A549 treated with AZD9567 at 1 μM for 4 hours (cell line): ENCODE data around the gene OR10X1. TPM values are rescaled to one million over a fixed set of nuclear protein-coding genes. Genes with fewer than 3 reads are reported as not detected.

Experiments
- total RNA-seq: library from RNA; stranded (reverse); fragments of 200-300 nt; extraction: Qiagen RNA extraction; gene quantifications from 5 replicates; pipeline ENCODE4 v1.2.3, GENCODE V29; 2022; ENCODE audit not compliant: insufficient read depth

OR10X1 gene, protein sequence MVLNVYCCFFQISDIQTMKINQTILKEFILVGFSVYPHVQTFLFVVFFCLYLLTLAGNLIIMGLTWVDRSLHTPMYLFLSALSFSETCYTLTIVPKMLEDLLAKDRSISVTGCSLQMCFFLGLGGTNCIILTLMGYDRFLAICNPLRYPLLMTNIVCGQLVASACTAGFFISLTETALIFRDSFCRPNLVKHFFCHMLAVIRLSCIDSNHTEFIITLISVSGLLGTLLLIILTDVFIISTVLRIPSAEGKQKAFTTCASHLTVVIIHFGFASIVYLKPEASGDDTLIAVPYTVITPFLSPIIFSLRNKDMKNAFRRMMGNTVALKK
- not detected in 5 replicates for total RNA-seq

DNA sequence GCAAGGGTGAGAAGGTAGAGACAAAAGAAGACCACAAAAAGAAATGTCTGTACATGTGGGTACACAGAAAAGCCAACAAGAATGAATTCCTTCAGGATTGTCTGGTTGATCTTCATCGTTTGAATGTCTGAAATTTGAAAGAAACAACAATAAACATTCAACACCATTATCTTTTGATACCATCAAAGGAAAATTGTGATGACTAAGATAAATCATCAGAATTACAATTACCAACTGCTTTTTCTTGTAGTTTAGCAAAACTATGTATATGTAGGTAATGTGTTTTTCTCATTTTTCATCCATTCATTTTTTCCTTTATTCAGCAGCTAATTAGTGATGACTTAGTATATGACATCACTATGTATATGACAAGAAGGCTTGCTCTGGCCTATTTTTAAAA, at the start of gene OR10X1:
Gene OR10X1 (minus strand): TSS at position 167 of the 400 bp plus-strand sequence. CDS start 0 bp downstream, at position 167.

DNA sequence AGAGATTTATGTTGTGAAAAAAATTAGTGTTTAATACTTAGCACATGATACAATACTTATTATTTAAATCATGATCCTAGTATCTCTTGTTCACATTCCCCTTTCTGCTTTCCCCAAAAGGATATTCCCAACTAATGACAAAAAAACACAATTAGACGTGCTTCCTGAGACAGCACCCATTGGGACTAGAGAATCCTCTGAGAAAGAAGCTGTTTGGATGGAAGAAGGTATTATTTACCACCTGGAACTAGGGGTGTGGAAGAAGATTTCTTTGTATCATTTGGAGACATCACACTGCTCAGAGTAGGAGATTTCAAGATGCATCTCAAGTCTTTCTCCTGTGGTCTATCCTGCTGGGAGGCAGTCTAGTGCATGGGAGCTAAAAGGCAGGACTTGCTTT, 25.3 kb upstream of the OR10X1 start, which contains the start of gene OR10Z1:
Gene OR10Z1 (plus strand): TSS at position 301 of the 400 bp plus-strand sequence. CDS start 1,171 bp downstream, outside the sequence.

DNA sequence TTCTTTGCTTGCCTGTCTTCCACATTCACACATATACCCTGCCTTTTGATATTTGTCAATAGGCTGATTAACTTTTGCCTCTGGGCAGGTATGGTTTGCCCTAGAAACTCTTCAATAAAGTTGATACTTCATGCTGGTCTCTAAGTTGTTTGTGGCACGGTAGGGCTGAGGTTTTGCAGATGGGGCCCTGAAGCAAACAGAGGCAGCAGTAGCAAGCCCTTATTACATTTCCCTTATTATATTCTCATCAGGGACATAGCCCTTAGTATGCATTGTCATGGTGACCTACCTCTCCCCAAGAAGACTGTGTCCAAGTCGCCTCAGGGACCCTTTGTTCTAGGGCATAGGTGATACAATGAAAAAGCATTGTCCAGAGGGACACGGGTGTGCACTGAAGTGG, 9.2 kb downstream of the OR10X1 start, which contains the start of gene OR6P1:
Gene OR6P1 (minus strand): TSS at position 101 of the 400 bp plus-strand sequence. CDS start 6,976 bp downstream, outside the sequence.

DNA sequence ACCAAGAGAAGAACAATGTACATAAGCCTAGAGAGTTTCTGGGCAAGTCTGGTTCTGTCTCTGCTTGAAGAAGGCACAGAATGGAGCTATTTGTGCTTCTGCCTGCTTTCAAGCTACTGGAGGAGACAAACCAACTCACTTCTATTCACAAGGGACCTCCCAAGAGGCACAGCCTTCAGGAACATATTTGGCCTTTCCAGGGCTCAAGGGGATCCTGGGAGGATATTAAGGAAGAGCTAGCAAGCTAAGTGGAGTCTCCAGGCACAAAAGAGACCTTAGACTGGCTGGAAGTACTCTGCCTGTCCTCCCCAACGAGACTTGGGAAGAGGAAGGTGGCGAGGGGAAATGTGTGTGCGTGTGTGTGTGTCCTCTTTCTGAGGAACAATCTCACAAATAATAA, 25.3 kb downstream of the OR10X1 start, which contains the start of gene OR6Y1:
Gene OR6Y1 (minus strand): TSS at position 54 of the 400 bp plus-strand sequence. CDS start 6,300 bp downstream, outside the sequence.

Other genes starting within 250 kb of the OR10X1 start
- gene CD1B, start 248.4 kb downstream of the OR10X1 start, total RNA-seq, result not detected in 5 replicates
- not detected in 5 replicates for gene CD1E, start 226.0 kb downstream of the OR10X1 start, total RNA-seq
- gene OR10T2, start 180.4 kb downstream of the OR10X1 start, total RNA-seq, result not detected in 5 replicates
- not detected in 5 replicates for gene OR10K2, start 153.7 kb downstream of the OR10X1 start, total RNA-seq
- not detected in 5 replicates for gene OR10K1, start 118.1 kb downstream of the OR10X1 start, total RNA-seq
- not detected in 5 replicates for gene OR10R2, start 107.7 kb downstream of the OR10X1 start, total RNA-seq
- gene OR6Y1, start 25.5 kb downstream of the OR10X1 start, total RNA-seq, result not detected in 5 replicates
- gene OR6P1, start 9.3 kb downstream of the OR10X1 start, total RNA-seq, result not detected in 5 replicates
- gene OR10Z1, start 25.4 kb upstream of the OR10X1 start, total RNA-seq, result not detected in 5 replicates
- not detected in 5 replicates for gene SPTA1, start 106.8 kb upstream of the OR10X1 start, total RNA-seq
- not detected in 5 replicates for gene OR6K2, start 120.8 kb upstream of the OR10X1 start, total RNA-seq
- not detected in 5 replicates for gene OR6K3, start 140.8 kb upstream of the OR10X1 start, total RNA-seq
- gene OR6K6, start 174.8 kb upstream of the OR10X1 start, total RNA-seq, result not detected in 5 replicates
- not detected in 5 replicates for gene OR6N1, start 192.3 kb upstream of the OR10X1 start, total RNA-seq
- gene OR6N2, start 201.3 kb upstream of the OR10X1 start, total RNA-seq, result not detected in 5 replicates